ENCODE measurements around the gene TIMP3.

Gene TIMP3

DNA sequence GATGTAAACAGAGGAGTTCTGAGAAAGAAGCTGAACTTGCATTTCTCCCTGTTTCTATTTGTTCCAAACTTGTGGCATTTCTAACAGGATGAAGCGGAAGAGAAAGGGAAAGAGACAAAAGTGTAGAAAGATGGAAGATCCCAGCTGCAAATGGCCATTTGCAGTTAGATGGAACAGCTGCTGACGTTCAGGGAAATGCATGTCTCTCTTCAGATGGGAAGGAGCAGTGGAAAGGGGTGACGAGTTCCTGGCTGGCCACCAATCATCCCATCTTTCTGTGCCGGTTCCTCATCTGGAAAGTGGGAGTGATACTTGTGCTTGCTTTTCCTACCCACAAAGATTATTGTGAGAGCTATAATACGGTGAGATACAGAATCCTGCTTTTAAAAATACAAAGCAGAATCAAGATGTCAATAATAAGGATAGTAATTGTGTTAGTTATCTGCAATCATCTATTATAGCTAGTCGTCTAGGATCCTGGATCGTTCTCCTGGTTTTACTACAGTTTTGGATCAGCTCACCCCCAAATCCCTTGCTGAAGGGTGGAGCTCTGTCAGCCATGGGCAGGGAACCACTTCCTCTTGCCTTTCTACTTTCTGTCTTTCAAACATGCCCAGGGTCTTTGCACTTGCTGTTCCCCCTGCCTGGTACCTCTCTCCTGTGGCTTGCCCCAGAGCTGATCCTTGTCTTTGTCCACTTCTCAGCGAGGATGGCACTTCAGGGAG, 1.2 kb upstream of the TIMP3 start:
- DNase-seq (ENCODE audit: low spot score): no peak
- no peak for TF ChIP-seq CTCF (conservative IDR thresholded peaks at IDR 0.05; ENCODE audit: low read depth)
- CTCF ChIA-PET: no interaction called here
- H3K27ac ChIP-seq: peak overlapping the region; percentile 90
- POLR2A ChIA-PET (ENCODE audit: low non-redundant PET): no interaction called here

DNA sequence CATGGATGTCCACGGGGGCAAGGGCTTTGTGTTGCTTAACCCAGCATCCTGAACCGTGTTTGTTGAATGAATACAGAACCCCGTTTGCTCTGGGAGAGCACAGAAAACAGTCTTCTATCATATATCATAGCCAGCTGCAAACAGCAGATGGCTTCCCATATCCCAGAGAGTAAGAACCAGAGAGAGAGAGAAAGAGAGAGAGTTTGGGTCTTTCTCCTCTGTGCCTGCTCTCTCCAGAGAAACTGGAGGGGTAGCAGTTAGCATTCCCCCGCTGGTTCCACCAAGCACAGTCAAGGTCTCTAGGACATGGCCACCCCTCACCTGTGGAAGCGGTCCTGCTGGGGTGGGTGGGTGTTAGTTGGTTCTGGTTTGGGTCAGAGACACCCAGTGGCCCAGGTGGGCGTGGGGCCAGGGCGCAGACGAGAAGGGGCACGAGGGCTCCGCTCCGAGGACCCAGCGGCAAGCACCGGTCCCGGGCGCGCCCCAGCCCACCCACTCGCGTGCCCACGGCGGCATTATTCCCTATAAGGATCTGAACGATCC, 440 bp upstream of the TIMP3 start:
- TF ChIP-seq CTCF (conservative IDR thresholded peaks at IDR 0.05; ENCODE audit: low read depth): no peak
- DNase-seq (ENCODE audit: low spot score): no peak
- ChIA-PET CTCF (interaction anchor here (0.5 kb wide), 1 partner anchor 160 kb away, joined by 3 read pairs; no protein-coding TSS in a partner anchor), POLR2A (ENCODE audit: low non-redundant PET) (no interaction called here)
- H3K27ac ChIP-seq: peak overlapping the region; percentile 90

- ChIA-PET POLR2A (ENCODE audit: low non-redundant PET) (no interaction called here), CTCF (interaction anchor here (0.7 kb wide), 2 partner anchors 41 to 183 kb away, joined by 7 to 10 read pairs; no protein-coding TSS in a partner anchor)
- no peak for DNase-seq (ENCODE audit: low spot score)
- H3K27ac ChIP-seq: peak overlapping the region; percentile 90
- no peak for TF ChIP-seq CTCF (conservative IDR thresholded peaks at IDR 0.05; ENCODE audit: low read depth)
These were observed 796 bp downstream of the TIMP3 start for GRCh38 chr22:32802237-32802765.

GRCh38 chr22:32803020-32803737, 1.7 kb downstream of the TIMP3 start:
- POLR2A ChIA-PET (ENCODE audit: low non-redundant PET): no interaction called here
- peak overlapping the region; percentile 90 for H3K27ac ChIP-seq
- CTCF ChIA-PET: interaction anchor here (0.7 to 1.3 kb wide), 4 partner anchors 20 to 274 kb away, joined by 3 to 10 read pairs (median 6); no protein-coding TSS in a partner anchor
- DNase-seq (ENCODE audit: low spot score): peak; percentile 41
- no peak for TF ChIP-seq CTCF (conservative IDR thresholded peaks at IDR 0.05; ENCODE audit: low read depth)

DNA sequence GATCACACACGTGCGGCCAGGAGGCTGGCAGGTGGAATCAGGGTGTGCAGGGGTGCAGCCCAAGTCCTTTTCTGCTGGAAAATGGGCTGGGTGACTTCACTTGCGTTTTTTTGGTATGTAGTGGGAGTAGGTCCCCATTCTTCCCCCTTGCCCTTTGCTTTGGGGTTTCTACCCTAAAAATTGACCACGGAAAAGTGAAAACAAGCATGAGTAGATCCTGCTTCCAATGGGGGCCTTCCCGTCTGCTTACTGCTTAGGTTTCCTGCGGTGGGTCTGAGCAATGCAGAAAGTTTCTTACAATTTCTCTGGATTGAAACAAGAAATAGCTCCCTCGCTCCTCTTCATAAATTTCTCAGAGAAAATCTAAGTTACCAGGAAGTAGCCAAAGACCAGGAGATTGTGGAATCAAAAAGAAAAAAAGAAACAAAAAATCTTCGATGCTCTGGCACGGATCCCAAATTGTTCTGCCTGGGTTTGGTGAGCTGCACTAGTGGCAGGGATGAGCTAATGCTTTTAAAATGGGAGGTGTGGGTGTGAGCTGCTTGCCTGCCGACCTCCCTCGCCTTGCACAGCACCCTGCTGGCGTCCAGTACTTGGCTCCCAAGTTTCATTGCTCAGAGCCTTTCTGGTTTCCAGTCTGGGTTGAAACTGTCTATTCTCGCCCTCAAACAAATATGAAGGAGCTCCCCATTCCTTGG, 2.4 kb downstream of the TIMP3 start:
- DNase-seq (ENCODE audit: low spot score): no peak
- TF ChIP-seq CTCF (conservative IDR thresholded peaks at IDR 0.05; ENCODE audit: low read depth): no peak
- POLR2A ChIA-PET (ENCODE audit: low non-redundant PET): no interaction called here
- H3K27ac ChIP-seq: peak overlapping the region; percentile 90
- CTCF ChIA-PET: interaction anchor here (0.7 to 1.8 kb wide), 4 partner anchors 16 to 275 kb away, joined by 3 to 4 read pairs (median 3); no protein-coding TSS in a partner anchor
